PC-9 (cell line): ENCODE data around the gene IFT122.

Experiments
- CTCF ChIP-seq: fragments of 200-600 bp; sonication (generic); conservative IDR thresholded peaks from 2 replicates; pipeline ENCODE4 v1.6.1; 2017; ENCODE audit warnings: mixed run types, antibody characterized with exemption, mild to moderate bottlenecking, moderate library complexity
- EZH2 ChIP-seq: fragments of 200-600 bp; sonication (generic); IDR thresholded peaks from 2 replicates; pipeline ENCODE4 v1.8.0; 2017; ENCODE audit warnings: antibody characterized with exemption, low read depth

GRCh38 chr3:129462361-129462968 lies 22.4 kb downstream of the IFT122 start:
- TF ChIP-seq CTCF (no peak), EZH2 (no peak)
